Activated CD8-positive, alpha-beta memory T cell treated with anti-CD3 and anti-CD28 coated beads, Interleukin-2, amount 50 U/mL, for 24 hours (primary cell): Measurements from ENCODE around the gene PNPT1.
"Not testable (repeated sequence)": the region's sequence is repeated elsewhere in the genome, so short reads cannot be mapped to it uniquely, and the experiment has no call there.

ENCODE experiments used
- DNase-seq: peaks from one replicate; pipeline ENCODE4 v3.0.0-alpha.2; 2020; ENCODE audit errors: extremely low read depth

PNPT1 gene

DNA sequence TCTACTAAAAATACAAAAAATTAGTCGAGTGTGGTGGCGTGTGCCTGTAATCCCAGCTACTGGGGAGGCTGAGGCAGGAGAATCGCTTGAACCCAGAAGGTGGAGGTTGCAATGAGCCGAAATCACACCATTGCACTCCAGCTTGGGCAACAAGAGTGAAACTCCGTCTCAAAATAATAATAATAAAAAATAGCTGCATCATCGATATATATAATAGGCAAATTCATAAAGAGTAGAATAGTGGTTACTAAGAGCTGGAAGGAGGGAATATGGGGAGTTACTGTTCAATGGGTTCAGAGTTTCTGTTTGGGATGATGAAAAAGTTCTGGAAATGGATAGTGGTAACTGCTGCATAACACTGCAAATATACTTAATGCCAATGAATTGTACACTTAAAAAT lies 96.8 kb downstream of the PNPT1 start:
- DNase-seq: not testable (repeated sequence)

DNA sequence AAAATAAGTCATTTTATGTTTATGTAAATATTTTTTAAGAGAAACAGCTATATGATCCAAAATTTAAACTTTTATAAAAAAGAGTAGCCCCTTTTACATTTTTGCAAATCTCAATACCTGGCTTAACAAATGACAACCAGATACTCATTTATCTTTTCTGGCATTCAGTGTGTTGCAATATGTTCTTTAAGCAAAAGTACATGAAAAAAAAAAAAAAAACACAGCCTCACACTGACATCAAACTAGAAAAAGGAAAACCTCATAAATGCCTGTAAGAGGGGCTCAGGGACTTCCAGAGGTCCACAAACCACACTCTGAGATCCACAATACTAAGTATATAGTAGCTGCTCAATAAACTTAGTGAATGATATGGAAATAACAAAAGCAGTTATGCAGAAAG lies 98.1 kb downstream of the PNPT1 start:
- DNase-seq: no peak

GRCh38 chr2:55592130-55592529 lies 101.5 kb downstream of the PNPT1 start:
- DNase-seq: no peak

DNA sequence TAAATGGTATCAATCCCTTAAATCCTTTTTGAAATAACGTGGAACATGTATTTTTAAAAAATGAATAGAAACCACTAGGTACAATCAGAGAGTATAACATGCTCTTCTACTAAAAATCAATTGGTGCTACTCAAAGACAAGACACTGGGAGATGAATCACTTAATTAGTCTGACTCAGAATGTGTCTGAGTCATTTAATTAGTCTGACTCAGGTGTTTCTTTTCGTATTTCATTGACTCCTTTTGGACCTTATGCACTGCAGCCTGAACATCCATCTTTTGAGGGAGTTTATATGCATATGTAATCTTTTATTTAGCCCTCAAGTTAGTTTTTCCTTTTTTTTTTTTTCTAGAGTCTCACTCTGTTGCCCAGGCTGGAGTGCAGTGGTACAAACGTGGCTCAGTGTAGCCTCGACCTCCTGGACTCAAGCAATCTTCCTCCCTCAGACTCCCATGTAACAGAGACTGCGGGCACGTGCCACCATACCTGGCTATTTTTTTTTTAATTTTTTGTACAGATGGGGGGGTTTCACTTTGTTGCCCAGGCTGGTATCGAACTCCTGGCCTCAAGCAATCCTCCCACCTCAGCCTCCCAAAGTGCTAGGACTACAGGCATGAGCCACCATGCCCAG lies 102.7 kb downstream of the PNPT1 start:
- DNase-seq: no peak

GRCh38 chr2:55585451-55586080 lies 108.1 kb downstream of the PNPT1 start:
- no peak for DNase-seq
